Panc1 (cell line): ENCODE measurements around the gene CHST14. TPM values are rescaled to one million over a fixed set of nuclear protein-coding genes. Genes with fewer than 3 reads are reported as not detected.

Experiments used
- ATAC-seq: fragments of 200-7000 bp; cut with Tn5 transposase; 2 replicates; pipeline ENCODE4 v1.9.1; 2020; ENCODE audit warnings: mild to moderate bottlenecking, moderate library complexity
- BruUV-seq: library from RNA; stranded (reverse); fragments of 400-500 nt; replicated peaks from 2 replicates; lab custom pipeline; 2021; lab: Mats Ljungman, UMichigan
- CTCF ChIA-PET: fragments of 300-600 bp; sonication (Branson Sonifier 250); formaldehyde crosslinking; loops from one replicate; lab custom pipeline; 2022; ENCODE audit warnings: antibody characterized with exemption; lab: Charles Lee
- POLR2A ChIA-PET: fragments of 300-600 bp; sonication (Branson Sonifier 250); formaldehyde crosslinking; loops from one replicate; lab custom pipeline; 2022; ENCODE audit warnings: antibody characterized with exemption; lab: Charles Lee
- DNase-seq: peaks from one replicate; pipeline ENCODE4 v3.0.0-alpha.2; 2010; ENCODE audit warnings: low read depth, low spot score
- H3K27ac ChIP-seq: 2 replicates; pipeline ENCODE4 v1.5.1; 2011; ENCODE audit warnings: mild to moderate bottlenecking, low read length, inconsistent platforms
- H3K27me3 ChIP-seq: fragments of 200-500 bp; sonication (Bioruptor generic); 2 replicates; pipeline ENCODE4 v1.6.0; 2014; ENCODE audit warnings: low read length, inconsistent platforms; ENCODE audit not compliant: control insufficient read depth, insufficient read depth
- H3K36me3 ChIP-seq: fragments of 200-500 bp; sonication (Bioruptor generic); 2 replicates; pipeline ENCODE4 v1.5.1; 2014; ENCODE audit warnings: inconsistent platforms, mild to moderate bottlenecking, low read length, moderate library complexity; ENCODE audit not compliant: control insufficient read depth, insufficient read depth
- H3K4me1 ChIP-seq: 2 replicates; pipeline ENCODE4 v1.5.1; 2011; ENCODE audit warnings: inconsistent platforms, mild to moderate bottlenecking, low read length, moderate library complexity; ENCODE audit not compliant: control insufficient read depth, insufficient read depth
- H3K4me3 ChIP-seq, 2 experiments: 2 replicates each; pipeline ENCODE4 v1.5.1; 2011 to 2012; ENCODE audit warnings: low read depth in 2 of 2, low read length in 2 of 2, mild to moderate bottlenecking in 2 of 2, inconsistent platforms in 1 of 2, moderate library complexity in 1 of 2
- H3K9me3 ChIP-seq: fragments of 200-500 bp; sonication (Bioruptor generic); 2 replicates; pipeline ENCODE4 v1.5.1; 2014; ENCODE audit warnings: low read depth, mild to moderate bottlenecking, inconsistent platforms, low read length, moderate library complexity; ENCODE audit not compliant: control insufficient read depth, insufficient read depth
- CTCF ChIP-seq: fragments of 450-650 bp; IDR thresholded peaks from 2 replicates; pipeline ENCODE4 v1.5.1; 2017; ENCODE audit warnings: mild to moderate bottlenecking
- POLR2AphosphoS5 ChIP-seq: IDR thresholded peaks from 2 replicates; pipeline ENCODE4 v1.6.1; 2012; ENCODE audit warnings: mild to moderate bottlenecking, low read depth, low read length, moderate library complexity
- REST ChIP-seq, 2 experiments: IDR thresholded peaks; 2 replicates each; pipeline ENCODE4 v1.6.1; 2011 to 2012; ENCODE audit warnings: low read depth in 2 of 2, control low read depth in 1 of 2, low read length in 1 of 2, mild to moderate bottlenecking in 1 of 2, moderate library complexity in 1 of 2; ENCODE audit not compliant: insufficient read depth in 1 of 2
- SIN3A ChIP-seq: IDR thresholded peaks from 2 replicates; pipeline ENCODE4 v1.6.1; 2012; ENCODE audit warnings: low read depth, mild to moderate bottlenecking, low read length, moderate library complexity, borderline replicate concordance; ENCODE audit not compliant: insufficient read depth
- TCF7L2 ChIP-seq: IDR thresholded peaks from 2 replicates; pipeline ENCODE4 v1.6.1; 2011; ENCODE audit warnings: mild to moderate bottlenecking, low read depth, low read length, inconsistent platforms
- in situ Hi-C: cut with HindIII; loops from 2 replicates; pipeline ENCODE4 v1.10.0; 2016; ENCODE audit warnings: low sequenced_read_pairs, low pct_unique_long_range_greater_than_20kb
- intact Hi-C: fragments of 100-400 bp; cut with micrococcal nuclease; formaldehyde crosslinking; loops from one replicate; pipeline ENCODE4 v1.10.0; 2022; ENCODE audit not compliant: unreplicated experiment
- total RNA-seq: library from RNA; stranded (reverse); gene quantifications from one replicate; pipeline ENCODE4 v1.2.1, GENCODE V29; 2021; ENCODE audit not compliant: unreplicated experiment

The CHST14 gene
- total RNA-seq, 1 experiment from 2014 or later = 42.4 TPM

- Histone ChIP-seq H3K4me3 (no peak overlapping the region), H3K27ac (no peak overlapping the region), H3K27me3 (no peaks in the 10 kb centered on the region), H3K4me1 (no peaks in the 10 kb centered on the region), H3K9me3 (no peaks in the 10 kb centered on the region), H3K36me3 (no peaks in the 10 kb centered on the region)
- intact Hi-C loops (no loop called here), in situ Hi-C loops (no loop called here)
- ChIA-PET CTCF (no interaction called here), POLR2A (no interaction called here)
- DNase-seq (no peak), ATAC-seq (no peak)
- BruUV-seq = no TSS peak
- TF ChIP-seq REST (IDR thresholded peaks at IDR 0.05; ENCODE audit: insufficient read depth in 1 of 2, low read depth in 2 of 2, low read length in 1 of 2) (no peak), CTCF (no peak), TCF7L2 (no peak), POLR2AphosphoS5 (no peak), SIN3A (no peak)
Observed at GRCh38 chr15:40486066-40486770, 15.4 kb downstream of the CHST14 start.

- no peak overlapping the region for H3K4me3 ChIP-seq
- DNase-seq (no peak), ATAC-seq (no peak)
- intact Hi-C loops (no loop called here), in situ Hi-C loops (no loop called here)
- CTCF ChIA-PET = no interaction called here
- no peak overlapping the region for H3K27ac ChIP-seq
- BruUV-seq = no TSS peak
- POLR2A ChIA-PET = interaction anchor here (0.6 kb wide), 1 partner anchor 157 kb away, joined by 3 read pairs; no protein-coding TSS in a partner anchor
- no peaks in the 10 kb centered on the region for H3K36me3 ChIP-seq
- TF ChIP-seq SIN3A (no peak), TCF7L2 (no peak), POLR2AphosphoS5 (no peak), REST (IDR thresholded peaks at IDR 0.05; ENCODE audit: insufficient read depth in 1 of 2, low read depth in 2 of 2, low read length in 1 of 2) (no peak), CTCF (no peak)
- no peaks in the 10 kb centered on the region for H3K4me1 ChIP-seq
- no peaks in the 10 kb centered on the region for H3K27me3 ChIP-seq
- H3K9me3 ChIP-seq = no peaks in the 10 kb centered on the region
Observed at GRCh38 chr15:40487816-40488682, 17.3 kb downstream of the CHST14 start.
